GM12892 (cell line): ENCODE data around the gene PARP8.

Source experiments
- DNase-seq: peaks from one replicate; pipeline ENCODE4 v3.0.0; 2011; ENCODE audit not compliant: insufficient read length
- FAIRE-seq: peaks from 2 replicates; lab custom pipeline; 2011; peaks lifted over from hg19 to GRCh38; lab: Jason Lieb, UNC
- POLR2A ChIP-seq: IDR thresholded peaks from 2 replicates; pipeline ENCODE4 v1.6.1; 2011; ENCODE audit warnings: low read depth, low read length, control low read depth
- POLR2AphosphoS5 ChIP-seq: IDR thresholded peaks from 2 replicates; pipeline ENCODE4 v1.6.1; 2011; ENCODE audit warnings: low read depth, low read length, control low read depth
- TAF1 ChIP-seq: IDR thresholded peaks from 2 replicates; pipeline ENCODE4 v1.6.1; 2011; ENCODE audit warnings: low read depth, mild to moderate bottlenecking, control low read depth, low read length, borderline replicate concordance

The PARP8 gene

GRCh38 chr5:50733741-50734140, 67.3 kb downstream of the PARP8 start:
- FAIRE-seq (no peak), DNase-seq (no peak)
- TF ChIP-seq POLR2AphosphoS5 (no peak), TAF1 (no peak), POLR2A (no peak)

DNA sequence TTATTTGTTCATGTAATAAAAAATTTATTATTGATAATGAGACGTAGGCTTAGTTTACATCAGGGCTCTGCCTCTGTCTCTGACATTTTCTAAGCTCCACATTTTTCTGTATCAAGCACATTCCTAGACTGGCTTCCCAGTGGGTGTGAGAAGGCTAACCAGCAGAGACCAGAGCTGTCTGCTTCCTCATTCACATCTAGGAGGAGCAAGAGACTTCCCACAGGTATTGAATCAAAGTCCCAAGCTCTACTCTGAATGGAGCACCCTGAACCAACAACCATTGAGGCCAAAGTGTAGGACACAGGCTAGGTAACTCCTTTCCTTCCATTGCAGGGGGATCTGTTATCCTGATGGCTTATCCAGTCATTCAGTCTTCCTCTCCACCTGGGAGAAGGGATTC, 72.4 kb downstream of the PARP8 start:
- FAIRE-seq, result no peak
- TF ChIP-seq POLR2A, result no peak
- no peak for TF ChIP-seq POLR2AphosphoS5
- TF ChIP-seq TAF1, result no peak
- DNase-seq, result no peak

DNA sequence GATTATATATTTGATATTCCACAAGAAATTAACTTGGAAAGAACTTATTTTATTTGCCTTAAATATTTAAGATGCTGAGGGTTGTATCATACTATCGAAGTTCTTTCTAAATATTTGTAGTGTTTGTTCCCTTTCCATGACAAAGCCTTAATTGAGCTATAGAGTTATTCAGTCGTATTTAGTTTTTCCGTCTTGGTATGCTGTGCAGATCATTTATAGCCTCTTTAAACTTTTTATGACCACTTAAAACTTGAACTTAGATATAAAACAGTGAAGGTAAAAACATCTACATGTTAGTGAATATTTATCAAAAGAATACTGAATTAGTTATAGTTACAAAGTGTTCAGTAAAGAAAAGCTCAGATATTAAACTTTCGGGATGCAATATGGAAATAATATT, 74.4 kb downstream of the PARP8 start:
- no peak for TF ChIP-seq TAF1
- no peak for TF ChIP-seq POLR2AphosphoS5
- TF ChIP-seq POLR2A, result no peak
- DNase-seq (no peak), FAIRE-seq (no peak)

GRCh38 chr5:50744776-50745175, 78.3 kb downstream of the PARP8 start:
- no peak for TF ChIP-seq TAF1
- TF ChIP-seq POLR2A, result no peak
- no peak for TF ChIP-seq POLR2AphosphoS5
- DNase-seq (no peak), FAIRE-seq (peak; percentile 82)

GRCh38 chr5:50745221-50745910, 78.9 kb downstream of the PARP8 start:
- FAIRE-seq (peak; percentile 53), DNase-seq (no peak)
- TF ChIP-seq POLR2A (no peak), TAF1 (no peak), POLR2AphosphoS5 (no peak)

DNA sequence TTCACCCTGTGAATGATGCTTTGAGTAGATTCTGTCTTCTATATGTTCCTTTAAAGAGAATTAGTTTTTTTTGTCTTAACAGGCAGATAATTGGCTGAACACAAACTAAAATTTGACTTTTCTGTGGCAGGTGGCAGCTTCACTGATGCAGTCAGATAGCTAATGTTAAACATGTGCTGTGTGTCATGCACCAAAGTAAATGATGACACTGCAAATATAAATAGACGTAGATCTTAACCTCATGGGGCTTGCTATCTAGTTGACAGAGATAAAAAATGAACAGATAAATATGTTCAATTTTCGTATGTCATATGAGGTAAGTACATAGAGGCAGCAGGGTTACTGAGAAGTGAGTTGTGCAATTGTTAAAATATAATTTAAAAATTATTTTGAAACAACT, 82.7 kb downstream of the PARP8 start:
- FAIRE-seq, result no peak
- no peak for TF ChIP-seq POLR2A
- no peak for TF ChIP-seq POLR2AphosphoS5
- TF ChIP-seq TAF1, result no peak
- DNase-seq, result no peak

DNA sequence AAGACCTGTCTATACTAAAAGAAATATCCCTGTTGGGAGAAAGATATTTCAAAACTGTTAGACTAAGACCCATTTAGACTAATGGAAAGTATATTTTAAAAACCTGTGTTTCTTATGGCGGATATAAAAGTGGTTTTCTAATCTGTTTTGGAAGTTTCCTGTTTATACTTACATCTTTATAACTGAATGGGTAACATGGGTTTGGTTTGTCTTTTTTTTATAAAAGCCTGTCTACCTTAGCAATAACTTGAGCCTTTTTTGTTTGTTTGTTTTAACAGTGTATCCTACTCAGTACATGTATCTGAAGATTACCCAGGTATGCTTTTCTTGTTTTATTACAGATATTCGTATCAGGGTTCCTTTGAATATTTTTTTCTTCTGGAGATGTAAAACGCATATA, 83.4 kb downstream of the PARP8 start:
- no peak for DNase-seq
- TF ChIP-seq TAF1 (no peak), POLR2A (no peak)
- no peak for FAIRE-seq

DNA sequence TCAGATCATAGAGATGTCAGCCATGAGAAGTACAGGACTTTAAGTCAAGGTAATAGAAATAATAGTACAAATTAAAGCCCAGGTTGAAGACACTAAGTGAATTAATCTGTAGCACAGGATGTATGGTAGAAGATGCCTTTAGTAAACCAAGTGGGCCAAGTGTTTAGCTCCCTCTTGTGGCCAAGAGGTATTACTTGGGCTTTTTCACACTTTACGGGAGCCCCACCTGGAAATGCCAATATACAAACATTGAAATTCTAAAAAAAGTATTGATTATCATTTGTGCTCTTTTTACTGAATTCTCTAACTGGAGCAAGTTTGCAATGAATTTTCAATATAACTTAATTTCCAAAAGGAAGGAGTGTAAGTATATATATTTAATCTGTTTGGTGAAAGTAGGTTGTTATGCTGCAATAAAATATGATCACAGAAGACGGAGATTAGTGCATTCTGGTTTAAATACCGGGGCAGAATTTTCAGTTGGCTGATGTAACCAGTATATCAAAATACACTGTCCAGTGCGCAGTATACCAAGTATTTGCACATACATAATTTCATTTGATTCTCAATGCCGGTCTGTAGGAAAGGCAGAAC, 84.7 kb downstream of the PARP8 start:
- no peak for TF ChIP-seq TAF1
- no peak for TF ChIP-seq POLR2AphosphoS5
- TF ChIP-seq POLR2A, result no peak
- DNase-seq (peak; percentile 2), FAIRE-seq (peak; percentile 91)

GRCh38 chr5:50752800-50753199, 86.4 kb downstream of the PARP8 start:
- TF ChIP-seq POLR2AphosphoS5 (no peak), TAF1 (no peak), POLR2A (no peak)
- FAIRE-seq (no peak), DNase-seq (no peak)

GRCh38 chr5:50759526-50760270, 93.3 kb downstream of the PARP8 start:
- no peak for FAIRE-seq
- TF ChIP-seq POLR2A (no peak), TAF1 (no peak), POLR2AphosphoS5 (no peak)
- DNase-seq, result no peak

GRCh38 chr5:50763351-50763750, 96.9 kb downstream of the PARP8 start:
- FAIRE-seq (no peak), DNase-seq (no peak)
- no peak for TF ChIP-seq POLR2AphosphoS5
- no peak for TF ChIP-seq TAF1
- no peak for TF ChIP-seq POLR2A

- FAIRE-seq, result no peak
- no peak for DNase-seq
- TF ChIP-seq POLR2AphosphoS5 (no peak), TAF1 (no peak), POLR2A (no peak)
Observed at GRCh38 chr5:50763846-50764245, 97.4 kb downstream of the PARP8 start.
